Daoy (cell line): ENCODE measurements around the gene DTNB. TPM values are rescaled to one million over a fixed set of nuclear protein-coding genes. Genes with fewer than 3 reads are reported as not detected.

Experiments
- DNase-seq: peaks from one replicate; pipeline ENCODE4 v3.0.0-alpha.2; 2015; ENCODE audit warnings: low read depth
- total RNA-seq: library from RNA; depleted of rRNA; stranded (reverse); fragments of >200 nt; shearing (Covaris generic); gene quantifications from 2 replicates; pipeline ENCODE4 v1.2.3, GENCODE V29; 2014

DTNB gene
- total RNA-seq, 1 experiment from 2014 or later = 5.0 TPM

GRCh38 chr2:25467743-25468142 is 205.6 kb downstream of the DTNB start:
- no peak for DNase-seq

- DNase-seq = no peak
These were observed 211.4 kb downstream of the DTNB start for GRCh38 chr2:25462021-25462420.

GRCh38 chr2:25460261-25460905 is 213.0 kb downstream of the DTNB start:
- no peak for DNase-seq

- DNase-seq = no peak
These were observed 218.4 kb downstream of the DTNB start for GRCh38 chr2:25454824-25455611.

- DNase-seq = no peak
These were observed 220.0 kb downstream of the DTNB start for GRCh38 chr2:25453199-25453905.

- no peak for DNase-seq
These were observed 224.6 kb downstream of the DTNB start for GRCh38 chr2:25448808-25449207.

- no peak for DNase-seq
These were observed 226.4 kb downstream of the DTNB start for GRCh38 chr2:25447018-25447417.

GRCh38 chr2:25446122-25446521 is 227.3 kb downstream of the DTNB start:
- DNase-seq = no peak

- no peak for DNase-seq
These were observed 227.9 kb downstream of the DTNB start for GRCh38 chr2:25445464-25445863.

- DNase-seq = no peak
These were observed 228.6 kb downstream of the DTNB start for GRCh38 chr2:25444608-25445270.

- no peak for DNase-seq
These were observed 229.6 kb downstream of the DTNB start for GRCh38 chr2:25443766-25444165.

- DNase-seq = no peak
These were observed 232.0 kb downstream of the DTNB start for GRCh38 chr2:25441353-25441752.

GRCh38 chr2:25438793-25439192 is 234.6 kb downstream of the DTNB start:
- no peak for DNase-seq

- no peak for DNase-seq
These were observed 235.3 kb downstream of the DTNB start for GRCh38 chr2:25437881-25438662.

- no peak for DNase-seq
These were observed 238.0 kb downstream of the DTNB start for GRCh38 chr2:25435421-25435820.

GRCh38 chr2:25431604-25432003 is 241.8 kb downstream of the DTNB start:
- DNase-seq = no peak

- no peak for DNase-seq
These were observed 242.8 kb downstream of the DTNB start for GRCh38 chr2:25430556-25430955.

- no peak for DNase-seq
These were observed 247.1 kb downstream of the DTNB start for GRCh38 chr2:25426326-25426725.

GRCh38 chr2:25424426-25425028 is 248.8 kb downstream of the DTNB start:
- DNase-seq = no peak

- no peak for DNase-seq
These were observed 251.5 kb downstream of the DTNB start for GRCh38 chr2:25421820-25422411.

- DNase-seq = no peak
These were observed 252.1 kb downstream of the DTNB start for GRCh38 chr2:25421289-25421688.
